ENCODE data around the gene PCLO.

GRCh38 chr7:83118347-83119025, 44.2 kb downstream of the PCLO start:
- TF ChIP-seq CTCF (IDR thresholded peaks at IDR 0.05) (no peak), POLR2A (IDR thresholded peaks at IDR 0.05) (no peak)
